KMS-11 (cell line): Measurements from ENCODE around the gene HOXC6.

Source experiments
- H2AFZ ChIP-seq: fragments of 200-600 bp; sonication (generic); 2 replicates; pipeline ENCODE4 v1.6.1; 2016; ENCODE audit warnings: antibody characterized with exemption, mixed run types, low read depth
- H3K27ac ChIP-seq: fragments of 200-600 bp; sonication (generic); 2 replicates; pipeline ENCODE4 v1.6.1; 2016; ENCODE audit warnings: mild to moderate bottlenecking, mixed run types
- H3K27me3 ChIP-seq: fragments of 200-600 bp; sonication (generic); 2 replicates; pipeline ENCODE4 v1.6.1; 2017; ENCODE audit warnings: mild to moderate bottlenecking, low read depth, mixed run types, moderate library complexity; ENCODE audit not compliant: insufficient read depth
- H3K36me3 ChIP-seq: fragments of 200-600 bp; sonication (generic); 2 replicates; pipeline ENCODE4 v1.6.1; 2017; ENCODE audit warnings: mild to moderate bottlenecking, mixed run types; ENCODE audit not compliant: insufficient read depth
- H3K4me1 ChIP-seq: fragments of 200-600 bp; sonication (generic); 2 replicates; pipeline ENCODE4 v1.6.1; 2016; ENCODE audit warnings: mild to moderate bottlenecking, low read depth, mixed run types; ENCODE audit not compliant: poor library complexity, severe bottlenecking
- H3K4me2 ChIP-seq: fragments of 200-600 bp; sonication (generic); 2 replicates; pipeline ENCODE4 v1.7.0; 2016; ENCODE audit warnings: mild to moderate bottlenecking, mixed run types
- H3K4me3 ChIP-seq: fragments of 200-600 bp; sonication (generic); IDR thresholded peaks from 2 replicates; pipeline ENCODE4 v1.6.1; 2017; ENCODE audit warnings: low read depth, low read length, mixed read lengths; ENCODE audit not compliant: insufficient read depth
- H3K79me2 ChIP-seq: fragments of 200-600 bp; sonication (generic); 2 replicates; pipeline ENCODE4 v1.6.1; 2016; ENCODE audit warnings: low read depth, mixed run types; ENCODE audit not compliant: insufficient read depth
- H3K9ac ChIP-seq: fragments of 200-600 bp; sonication (generic); 2 replicates; pipeline ENCODE4 v1.6.1; 2016; ENCODE audit warnings: mild to moderate bottlenecking, mixed run types
- H4K20me1 ChIP-seq: fragments of 200-600 bp; sonication (generic); 2 replicates; pipeline ENCODE4 v1.6.1; 2016; ENCODE audit warnings: mild to moderate bottlenecking, mixed run types; ENCODE audit not compliant: insufficient read depth
- CTCF ChIP-seq: fragments of 200-600 bp; sonication (generic); conservative IDR thresholded peaks from 2 replicates; pipeline ENCODE4 v1.6.1; 2017; ENCODE audit warnings: low read depth, mild to moderate bottlenecking, antibody characterized with exemption, low read length, moderate library complexity, mixed read lengths

The HOXC6 gene

GRCh38 chr12:54025499-54026405, 2.5 kb upstream of the HOXC6 start:
- Histone ChIP-seq H3K4me2 (no peak overlapping the region), H3K79me2 (no peaks in the 10 kb centered on the region), H3K9ac (no peak overlapping the region), H3K27ac (no peak overlapping the region), H2AFZ (no peak overlapping the region), H4K20me1 (no peaks in the 10 kb centered on the region), H3K4me3 (no peak overlapping the region), H3K4me1 (no peaks in the 10 kb centered on the region), H3K27me3 (peaks cover 99% of the 10 kb centered on the region), H3K36me3 (no peaks in the 10 kb centered on the region)
- no peak for TF ChIP-seq CTCF

- TF ChIP-seq CTCF: no peak
Observed at GRCh38 chr12:54026640-54027441, 1.4 kb upstream of the HOXC6 start.

GRCh38 chr12:54027442-54027786, 826 bp upstream of the HOXC6 start:
- H3K27ac ChIP-seq: no peak overlapping the region
- peaks cover 99% of the 10 kb centered on the region for H3K27me3 ChIP-seq
- no peak for TF ChIP-seq CTCF
- no peak overlapping the region for H3K4me2 ChIP-seq
- H3K4me1 ChIP-seq: no peaks in the 10 kb centered on the region
- H3K79me2 ChIP-seq: no peaks in the 10 kb centered on the region
- no peak overlapping the region for H2AFZ ChIP-seq
- no peak overlapping the region for H3K9ac ChIP-seq
- no peaks in the 10 kb centered on the region for H4K20me1 ChIP-seq
- no peak overlapping the region for H3K4me3 ChIP-seq
- no peaks in the 10 kb centered on the region for H3K36me3 ChIP-seq

More at GRCh38 chr12:54026640-54027441, 1.4 kb upstream of the HOXC6 start:
- H4K20me1 ChIP-seq: no peaks in the 10 kb centered on the region
- H3K4me3 ChIP-seq: no peak overlapping the region
- H2AFZ ChIP-seq: no peak overlapping the region
- no peaks in the 10 kb centered on the region for H3K79me2 ChIP-seq
- H3K27ac ChIP-seq: no peak overlapping the region
- H3K4me1 ChIP-seq: no peaks in the 10 kb centered on the region
- H3K27me3 ChIP-seq: peaks cover 99% of the 10 kb centered on the region
- H3K36me3 ChIP-seq: no peaks in the 10 kb centered on the region
- H3K4me2 ChIP-seq: no peak overlapping the region
- H3K9ac ChIP-seq: no peak overlapping the region

- Histone ChIP-seq H3K4me3 (no peak overlapping the region), H3K9ac (no peak overlapping the region), H2AFZ (no peak overlapping the region)
Observed at GRCh38 chr12:54029529-54030441, 1.5 kb downstream of the HOXC6 start.

More at GRCh38 chr12:54029529-54030441, 1.5 kb downstream of the HOXC6 start:
- Histone ChIP-seq H3K27me3 (peaks cover 97% of the 10 kb centered on the region), H3K36me3 (no peaks in the 10 kb centered on the region), H3K79me2 (no peaks in the 10 kb centered on the region), H3K27ac (no peak overlapping the region), H4K20me1 (no peaks in the 10 kb centered on the region), H3K4me1 (no peaks in the 10 kb centered on the region), H3K4me2 (no peak overlapping the region)
- TF ChIP-seq CTCF: no peak
